GM12873 (cell line): ENCODE measurements around the gene SLC2A8.

Experiments used
- CTCF ChIP-seq: IDR thresholded peaks from 2 replicates; pipeline ENCODE4 v1.5.1; 2012; ENCODE audit warnings: low read depth, mild to moderate bottlenecking, moderate library complexity, low read length, control low read depth; ENCODE audit not compliant: insufficient read depth; ENCODE audit errors: missing control alignments

The SLC2A8 gene

GRCh38 chr9:127358023-127358535 is 38.9 kb upstream of the SLC2A8 start:
- no peak for TF ChIP-seq CTCF

- TF ChIP-seq CTCF: no peak
Measured at GRCh38 chr9:127358770-127359169, 38.2 kb upstream of the SLC2A8 start.

- TF ChIP-seq CTCF: no peak
Measured at GRCh38 chr9:127360250-127360649, 36.7 kb upstream of the SLC2A8 start.

- no peak for TF ChIP-seq CTCF
Measured at GRCh38 chr9:127360829-127361228, 36.1 kb upstream of the SLC2A8 start.

- TF ChIP-seq CTCF: no peak
Measured at GRCh38 chr9:127361561-127361960, 35.4 kb upstream of the SLC2A8 start.

GRCh38 chr9:127362829-127363228 is 34.1 kb upstream of the SLC2A8 start:
- no peak for TF ChIP-seq CTCF

GRCh38 chr9:127365461-127365860 is 31.5 kb upstream of the SLC2A8 start:
- TF ChIP-seq CTCF: no peak

- TF ChIP-seq CTCF: no peak
Measured at GRCh38 chr9:127366594-127366993, 30.4 kb upstream of the SLC2A8 start.
